GM08714 (cell line): ENCODE results near the gene DCLK2.

ENCODE experiments used
- H3K4me3 ChIP-seq: fragments of 200-500 bp; sonication (Bioruptor generic); 2 replicates; pipeline ENCODE4 v1.5.1; 2014; ENCODE audit warnings: mild to moderate bottlenecking, low read length, inconsistent platforms
- ZNF274 ChIP-seq: IDR thresholded peaks from 2 replicates; pipeline ENCODE4 v1.6.1; 2012; ENCODE audit warnings: mild to moderate bottlenecking, low read depth, low read length

The DCLK2 gene

GRCh38 chr4:150078041-150078578 is at the start of gene DCLK2:
Gene DCLK2 (plus strand): TSS chr4:150078445. CDS start chr4:150079028, 583 bp downstream.
- no peak for TF ChIP-seq ZNF274
- peak within 1 kb of the TSS; percentile 35; the same call in 1 of the 2 replicates for H3K4me3 ChIP-seq

- H3K4me3 ChIP-seq = no peak overlapping the region
- no peak for TF ChIP-seq ZNF274
Observed at GRCh38 chr4:150032541-150032940, 45.7 kb upstream of the DCLK2 start.

GRCh38 chr4:150033081-150033480 is 45.2 kb upstream of the DCLK2 start:
- H3K4me3 ChIP-seq = no peak overlapping the region
- no peak for TF ChIP-seq ZNF274

GRCh38 chr4:150033901-150034300 is 44.3 kb upstream of the DCLK2 start:
- no peak overlapping the region for H3K4me3 ChIP-seq
- TF ChIP-seq ZNF274 = no peak

GRCh38 chr4:150037251-150037856 is 40.9 kb upstream of the DCLK2 start:
- no peak overlapping the region for H3K4me3 ChIP-seq
- no peak for TF ChIP-seq ZNF274

GRCh38 chr4:150038335-150039076 is 39.7 kb upstream of the DCLK2 start:
- H3K4me3 ChIP-seq = no peak overlapping the region
- TF ChIP-seq ZNF274 = no peak

GRCh38 chr4:150039274-150040127 is 38.7 kb upstream of the DCLK2 start:
- no peak for TF ChIP-seq ZNF274
- H3K4me3 ChIP-seq = no peak overlapping the region

GRCh38 chr4:150044517-150044916 is 33.7 kb upstream of the DCLK2 start:
- no peak for TF ChIP-seq ZNF274
- no peak overlapping the region for H3K4me3 ChIP-seq

- H3K4me3 ChIP-seq = no peak overlapping the region
- TF ChIP-seq ZNF274 = no peak
Observed at GRCh38 chr4:150045410-150045809, 32.8 kb upstream of the DCLK2 start.

GRCh38 chr4:150046728-150047217 is 31.5 kb upstream of the DCLK2 start:
- no peak overlapping the region for H3K4me3 ChIP-seq
- no peak for TF ChIP-seq ZNF274

- no peak overlapping the region for H3K4me3 ChIP-seq
- TF ChIP-seq ZNF274 = no peak
Observed at GRCh38 chr4:150047546-150047945, 30.7 kb upstream of the DCLK2 start.

- no peak overlapping the region for H3K4me3 ChIP-seq
- TF ChIP-seq ZNF274 = no peak
Observed at GRCh38 chr4:150049682-150050081, 28.6 kb upstream of the DCLK2 start.

- TF ChIP-seq ZNF274 = no peak
Observed at GRCh38 chr4:150050566-150050965, 27.7 kb upstream of the DCLK2 start.

GRCh38 chr4:150051111-150051510 is 27.1 kb upstream of the DCLK2 start:
- no peak for TF ChIP-seq ZNF274
- no peak overlapping the region for H3K4me3 ChIP-seq

More at GRCh38 chr4:150050566-150050965, 27.7 kb upstream of the DCLK2 start:
- H3K4me3 ChIP-seq = no peak overlapping the region
